GM12874 (cell line): Measurements from ENCODE around the gene KRT37.

Source experiments
- TF ChIP-seq, protein P1 (sequence below): IDR thresholded peaks from 2 replicates; pipeline ENCODE4 v1.5.1; 2011; ENCODE audit warnings: low read depth, mild to moderate bottlenecking, control low read depth, low read length, moderate library complexity; ENCODE audit not compliant: insufficient read depth

KRT37 gene

DNA sequence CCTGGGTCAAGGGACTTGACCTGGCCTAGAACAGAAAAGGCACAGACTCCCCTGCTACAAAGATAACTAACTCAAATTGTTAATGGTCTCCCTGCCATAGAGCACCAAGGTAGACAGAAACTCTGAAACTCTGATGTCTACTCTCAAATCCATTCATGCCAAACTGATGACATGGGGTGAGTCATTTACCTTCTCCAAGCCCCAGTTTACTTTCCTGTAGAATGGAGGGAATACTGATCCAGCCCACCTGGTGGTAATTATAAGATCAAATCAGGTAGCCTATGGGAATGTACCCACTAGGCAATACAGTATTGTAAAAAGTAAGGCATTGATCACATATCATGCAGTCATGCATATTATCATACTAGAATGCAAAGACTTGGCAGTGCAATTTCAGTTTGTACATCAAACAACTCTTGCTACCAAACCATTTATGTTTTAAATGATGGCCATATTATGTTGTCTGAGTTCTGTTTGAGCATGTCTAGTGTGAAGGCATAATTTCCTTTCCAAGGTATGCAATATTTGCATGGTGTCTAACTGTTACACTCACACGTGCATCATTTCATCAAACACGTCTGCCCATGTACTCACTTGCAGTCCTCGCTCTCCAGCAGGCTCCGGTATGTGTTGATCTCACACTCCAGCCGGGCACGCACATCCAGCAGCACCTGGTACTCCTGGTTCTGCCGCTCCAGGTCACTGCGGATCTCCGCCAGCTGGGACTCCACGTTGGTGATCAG, 30.0 kb downstream of the KRT37 start:
- TF ChIP-seq, protein P1, sequence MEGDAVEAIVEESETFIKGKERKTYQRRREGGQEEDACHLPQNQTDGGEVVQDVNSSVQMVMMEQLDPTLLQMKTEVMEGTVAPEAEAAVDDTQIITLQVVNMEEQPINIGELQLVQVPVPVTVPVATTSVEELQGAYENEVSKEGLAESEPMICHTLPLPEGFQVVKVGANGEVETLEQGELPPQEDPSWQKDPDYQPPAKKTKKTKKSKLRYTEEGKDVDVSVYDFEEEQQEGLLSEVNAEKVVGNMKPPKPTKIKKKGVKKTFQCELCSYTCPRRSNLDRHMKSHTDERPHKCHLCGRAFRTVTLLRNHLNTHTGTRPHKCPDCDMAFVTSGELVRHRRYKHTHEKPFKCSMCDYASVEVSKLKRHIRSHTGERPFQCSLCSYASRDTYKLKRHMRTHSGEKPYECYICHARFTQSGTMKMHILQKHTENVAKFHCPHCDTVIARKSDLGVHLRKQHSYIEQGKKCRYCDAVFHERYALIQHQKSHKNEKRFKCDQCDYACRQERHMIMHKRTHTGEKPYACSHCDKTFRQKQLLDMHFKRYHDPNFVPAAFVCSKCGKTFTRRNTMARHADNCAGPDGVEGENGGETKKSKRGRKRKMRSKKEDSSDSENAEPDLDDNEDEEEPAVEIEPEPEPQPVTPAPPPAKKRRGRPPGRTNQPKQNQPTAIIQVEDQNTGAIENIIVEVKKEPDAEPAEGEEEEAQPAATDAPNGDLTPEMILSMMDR = no peak

DNA sequence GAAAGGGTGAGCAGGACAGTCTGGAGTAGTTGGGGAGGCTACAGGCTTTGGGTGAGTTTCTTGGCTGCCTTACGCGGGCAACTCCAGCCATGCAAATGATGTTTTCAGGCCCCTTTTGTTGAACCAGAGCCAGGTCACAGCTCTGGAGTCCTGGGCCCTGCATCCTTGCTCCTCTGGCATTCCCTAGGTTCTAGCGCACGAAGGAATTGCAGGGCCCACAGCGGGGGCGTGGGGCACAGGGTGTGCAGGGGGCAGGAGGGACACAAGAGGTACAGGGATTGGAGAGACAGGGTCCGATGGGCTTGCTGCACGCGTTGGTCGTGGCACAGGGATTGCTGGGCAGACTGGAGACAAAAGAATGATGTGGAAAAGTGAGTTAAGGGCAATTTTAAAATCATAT, 30.6 kb downstream of the KRT37 start:
- TF ChIP-seq, protein P1 = no peak

DNA sequence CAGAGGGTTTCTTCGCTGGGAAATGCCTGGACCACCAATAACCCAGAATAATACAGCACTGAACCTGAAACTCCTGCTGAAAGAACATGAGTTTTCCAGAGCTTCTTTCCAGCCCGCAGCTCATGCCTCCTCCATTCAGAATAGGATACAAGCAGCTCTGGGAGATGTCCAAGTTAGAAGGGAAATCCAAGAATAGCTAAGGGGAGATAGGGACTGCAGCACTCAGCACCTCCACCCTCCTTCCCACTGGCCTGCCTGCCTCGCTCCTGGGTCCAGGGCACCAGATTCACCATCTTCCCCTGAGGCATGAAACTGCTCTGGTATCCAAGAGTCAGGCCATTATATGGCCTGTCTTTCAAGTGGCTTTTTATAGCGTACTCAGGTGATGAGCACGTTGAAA, 31.1 kb downstream of the KRT37 start:
- TF ChIP-seq, protein P1 = no peak

DNA sequence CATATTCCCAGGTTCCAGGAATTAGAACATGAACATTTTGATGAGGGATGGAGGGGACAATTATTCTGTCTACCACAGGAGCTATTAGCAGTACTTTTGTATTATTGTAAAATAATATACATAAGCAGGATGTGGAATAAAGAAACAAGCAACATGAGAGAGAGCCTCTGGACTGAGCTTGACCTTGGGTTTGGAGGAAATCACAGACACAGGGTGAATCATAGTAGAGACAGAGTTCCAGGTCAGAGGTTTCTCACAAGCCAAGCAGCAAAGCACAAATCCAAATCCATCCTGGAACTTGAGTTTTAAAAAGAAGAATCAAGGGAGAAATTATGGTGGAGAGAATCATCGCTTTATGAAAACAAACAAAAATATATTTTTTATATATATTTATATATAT, 32.1 kb downstream of the KRT37 start:
- TF ChIP-seq, protein P1 = no peak

DNA sequence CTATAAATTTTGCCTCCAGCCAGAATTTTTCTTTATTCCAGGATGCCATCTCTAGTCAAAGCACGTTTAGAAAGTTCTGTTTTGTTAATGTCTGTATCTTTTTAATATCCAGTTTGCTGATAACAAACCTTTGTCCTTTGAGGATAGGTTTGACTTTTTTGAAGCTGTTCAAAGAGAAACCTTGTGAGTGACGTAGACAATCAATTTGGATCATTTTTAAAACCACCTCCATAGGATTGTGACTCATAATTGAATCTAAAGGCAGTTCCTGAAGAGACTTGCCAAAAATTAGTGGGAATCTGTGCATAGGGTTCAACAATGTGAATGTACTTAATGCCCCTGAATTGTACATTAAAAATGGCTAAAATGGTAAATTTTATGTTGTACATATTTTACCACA, 32.9 kb downstream of the KRT37 start:
- TF ChIP-seq, protein P1 = no peak

DNA sequence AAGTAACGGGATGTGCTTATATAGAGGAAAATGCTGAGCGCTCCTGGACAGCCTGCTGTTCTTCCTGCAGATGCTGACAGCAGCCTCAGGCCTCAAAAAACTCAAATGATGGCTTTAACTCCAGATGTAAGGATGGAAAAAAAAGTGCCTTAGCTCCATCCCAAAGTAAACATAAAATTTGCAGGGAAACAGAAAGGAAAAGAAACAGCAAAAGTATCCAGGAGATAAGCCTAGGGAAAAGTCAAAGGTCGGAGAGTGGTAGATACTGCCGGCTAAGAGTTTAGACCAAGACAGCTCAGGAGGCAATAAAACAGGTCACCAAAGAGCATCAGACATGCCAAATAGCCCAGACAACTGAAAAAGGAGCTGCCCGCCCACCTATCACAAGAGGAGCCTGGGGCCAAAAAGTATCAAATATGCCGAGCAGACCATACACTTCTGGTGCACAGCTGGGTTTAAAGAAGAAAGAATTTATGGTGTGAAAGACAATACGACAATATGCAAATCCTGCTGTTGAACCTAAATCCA, 33.9 kb downstream of the KRT37 start:
- TF ChIP-seq, protein P1 = no peak

DNA sequence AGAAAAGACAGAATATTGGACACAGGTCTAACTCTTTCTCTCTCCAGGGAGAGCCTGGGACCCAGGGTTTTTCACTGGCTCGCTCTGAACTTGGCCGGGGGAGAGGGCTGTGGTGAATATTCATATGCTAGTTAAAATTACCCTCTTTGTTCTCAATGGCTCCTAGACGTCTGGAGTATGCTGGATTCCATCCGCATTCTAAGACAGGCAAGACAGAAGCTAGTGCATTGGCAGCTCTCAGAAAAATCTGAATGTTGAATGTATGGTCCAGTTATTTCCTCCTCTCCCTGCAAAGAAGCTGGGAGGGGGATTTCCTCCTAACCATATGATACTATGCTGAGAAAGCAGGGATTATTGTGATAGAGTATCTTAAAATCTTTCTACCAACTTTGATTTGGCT, 36.7 kb downstream of the KRT37 start:
- TF ChIP-seq, protein P1 = no peak
